8988T (cell line): Measurements from ENCODE around the gene SPEN.
"Not testable (repeated sequence)": the region's sequence is repeated elsewhere in the genome, so short reads cannot be mapped to it uniquely, and the experiment has no call there.

ENCODE experiments used
- DNase-seq: peaks from one replicate; pipeline ENCODE4 v3.0.0; 2011

Gene SPEN

GRCh38 chr1:15847100-15847892 lies at the start of gene SPEN:
Gene SPEN (plus strand): TSS chr1:15847707. CDS start chr1:15848068, 361 bp downstream.
- peak; percentile 64 for DNase-seq

GRCh38 chr1:15799004-15799867 lies 48.3 kb upstream of the SPEN start:
- DNase-seq = peak; percentile 51

GRCh38 chr1:15799928-15800835 lies 47.3 kb upstream of the SPEN start:
- DNase-seq = no peak

- DNase-seq = no peak
These were observed 45.1 kb upstream of the SPEN start for GRCh38 chr1:15802234-15802965.

GRCh38 chr1:15803380-15803779 lies 44.1 kb upstream of the SPEN start:
- DNase-seq = no peak

GRCh38 chr1:15804060-15804459 lies 43.4 kb upstream of the SPEN start:
- no peak for DNase-seq

GRCh38 chr1:15807121-15807520 lies 40.4 kb upstream of the SPEN start:
- DNase-seq = no peak

- not testable (repeated sequence) for DNase-seq
These were observed 40.0 kb upstream of the SPEN start, which contains the start of gene UQCRHL for GRCh38 chr1:15807549-15807948. Gene UQCRHL (minus strand): TSS chr1:15807649. CDS start chr1:15807649, 0 bp downstream.

GRCh38 chr1:15808955-15809354 lies 38.6 kb upstream of the SPEN start:
- no peak for DNase-seq

GRCh38 chr1:15810073-15810472 lies 37.4 kb upstream of the SPEN start:
- DNase-seq = no peak

- no peak for DNase-seq
These were observed 30.8 kb upstream of the SPEN start for GRCh38 chr1:15816674-15817073.

GRCh38 chr1:15820478-15820877 lies 27.0 kb upstream of the SPEN start:
- DNase-seq = no peak

- DNase-seq = no peak
These were observed 21.7 kb upstream of the SPEN start for GRCh38 chr1:15825800-15826199.

- DNase-seq = no peak
These were observed 20.5 kb upstream of the SPEN start for GRCh38 chr1:15826810-15827507.

GRCh38 chr1:15827567-15827966 lies 19.9 kb upstream of the SPEN start:
- DNase-seq = not testable (repeated sequence)

- not testable (repeated sequence) for DNase-seq
These were observed 18.6 kb upstream of the SPEN start for GRCh38 chr1:15828931-15829330.

- DNase-seq = no peak
These were observed 17.2 kb upstream of the SPEN start for GRCh38 chr1:15830258-15830657.

- no peak for DNase-seq
These were observed 14.3 kb upstream of the SPEN start for GRCh38 chr1:15833069-15833679.

- no peak for DNase-seq
These were observed 13.6 kb upstream of the SPEN start for GRCh38 chr1:15833842-15834405.

GRCh38 chr1:15834406-15835204 lies 12.9 kb upstream of the SPEN start:
- DNase-seq = peak; percentile 56
